ENCODE results near the gene EVI5. TPM values are rescaled to one million over a fixed set of nuclear protein-coding genes. Genes with fewer than 3 reads are reported as not detected.
"Not testable (repeated sequence)": the region's sequence is repeated elsewhere in the genome, so short reads cannot be mapped to it uniquely, and the experiment has no call there.

Gene EVI5
- total RNA-seq, 1 experiment from 2014 or later, result 23.2 TPM

DNA sequence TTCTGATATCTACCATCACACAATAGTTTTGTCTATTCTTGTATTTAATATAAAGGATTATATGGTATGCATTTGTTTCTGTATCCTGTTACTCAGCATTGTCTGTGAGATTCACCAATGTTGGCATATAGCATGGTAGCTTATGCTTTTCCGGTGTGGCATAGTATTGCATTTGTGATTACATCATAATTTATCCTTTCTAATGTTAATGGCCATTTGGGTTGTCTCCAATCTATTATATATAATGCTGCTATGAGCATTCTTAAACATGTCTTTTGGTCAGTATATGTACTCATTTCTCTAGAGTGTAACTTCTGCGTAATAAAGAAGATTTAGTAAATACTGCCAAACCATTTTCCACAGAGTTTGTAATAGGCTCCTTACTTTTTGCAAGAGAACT is 257.2 kb downstream of the EVI5 start:
- ChIA-PET CTCF (no interaction called here), POLR2A (no interaction called here)
- H3K4me1 Mint-ChIP-seq (ENCODE audit: insufficient read depth, unreplicated experiment), result no peaks in the 10 kb centered on the region
- H3K27me3 Mint-ChIP-seq (ENCODE audit: insufficient read depth, unreplicated experiment), result no peaks in the 10 kb centered on the region
- H3K9me3 Mint-ChIP-seq (ENCODE audit: unreplicated experiment), result no peaks in the 10 kb centered on the region
- H3K4me3 Mint-ChIP-seq (ENCODE audit: unreplicated experiment), result no peak overlapping the region
- intact Hi-C loops (cut with micrococcal nuclease), result no loop called here
- H3K27ac Mint-ChIP-seq (ENCODE audit: low read depth, unreplicated experiment), result no peak overlapping the region
- H3K36me3 Mint-ChIP-seq (ENCODE audit: insufficient read depth, unreplicated experiment), result no peaks in the 10 kb centered on the region
- no peak for DNase-seq (ENCODE audit: unreplicated experiment)
- TF ChIP-seq, protein P1, sequence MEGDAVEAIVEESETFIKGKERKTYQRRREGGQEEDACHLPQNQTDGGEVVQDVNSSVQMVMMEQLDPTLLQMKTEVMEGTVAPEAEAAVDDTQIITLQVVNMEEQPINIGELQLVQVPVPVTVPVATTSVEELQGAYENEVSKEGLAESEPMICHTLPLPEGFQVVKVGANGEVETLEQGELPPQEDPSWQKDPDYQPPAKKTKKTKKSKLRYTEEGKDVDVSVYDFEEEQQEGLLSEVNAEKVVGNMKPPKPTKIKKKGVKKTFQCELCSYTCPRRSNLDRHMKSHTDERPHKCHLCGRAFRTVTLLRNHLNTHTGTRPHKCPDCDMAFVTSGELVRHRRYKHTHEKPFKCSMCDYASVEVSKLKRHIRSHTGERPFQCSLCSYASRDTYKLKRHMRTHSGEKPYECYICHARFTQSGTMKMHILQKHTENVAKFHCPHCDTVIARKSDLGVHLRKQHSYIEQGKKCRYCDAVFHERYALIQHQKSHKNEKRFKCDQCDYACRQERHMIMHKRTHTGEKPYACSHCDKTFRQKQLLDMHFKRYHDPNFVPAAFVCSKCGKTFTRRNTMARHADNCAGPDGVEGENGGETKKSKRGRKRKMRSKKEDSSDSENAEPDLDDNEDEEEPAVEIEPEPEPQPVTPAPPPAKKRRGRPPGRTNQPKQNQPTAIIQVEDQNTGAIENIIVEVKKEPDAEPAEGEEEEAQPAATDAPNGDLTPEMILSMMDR (IDR thresholded peaks at IDR 0.05; ENCODE audit: unreplicated experiment), result no peak
- BruUV-seq (replicated peaks), result no TSS peak

DNA sequence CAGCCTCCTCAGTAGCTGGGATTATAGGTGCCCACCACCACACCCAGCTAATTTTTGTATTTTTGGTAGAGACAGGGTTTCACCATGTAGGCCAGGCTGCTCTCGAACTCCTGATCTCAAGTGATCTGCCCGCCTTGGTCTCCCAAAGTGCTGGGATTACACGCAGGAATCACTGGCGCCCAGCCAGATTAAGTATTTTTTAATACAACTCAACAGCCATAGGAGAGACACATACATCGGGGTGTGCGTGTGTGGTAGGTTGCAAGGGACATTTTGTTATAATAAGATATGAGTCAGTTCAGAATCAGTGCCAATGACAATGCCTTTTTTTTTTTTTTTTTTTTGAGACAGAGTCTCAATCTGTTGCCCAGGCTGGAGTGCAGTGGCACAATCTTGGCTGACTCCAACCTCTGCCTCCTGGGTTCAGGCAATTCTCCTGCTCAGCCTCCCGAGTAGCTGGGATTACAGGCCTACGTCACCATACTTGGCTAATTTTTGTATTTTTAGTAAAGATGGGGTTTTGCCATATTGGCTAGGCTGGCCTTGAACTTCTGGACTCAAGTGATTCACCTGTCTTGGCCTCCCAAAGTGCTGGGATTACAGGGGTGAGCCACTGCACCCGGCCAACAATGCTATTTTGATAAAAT is 259.8 kb downstream of the EVI5 start:
- H3K36me3 Mint-ChIP-seq (ENCODE audit: insufficient read depth, unreplicated experiment); H3K4me3 Mint-ChIP-seq (ENCODE audit: unreplicated experiment); H3K4me1 Mint-ChIP-seq (ENCODE audit: insufficient read depth, unreplicated experiment); H3K9me3 Mint-ChIP-seq (ENCODE audit: unreplicated experiment); H3K27me3 Mint-ChIP-seq (ENCODE audit: insufficient read depth, unreplicated experiment); BruUV-seq (replicated peaks); intact Hi-C loops (cut with micrococcal nuclease); H3K27ac Mint-ChIP-seq (ENCODE audit: low read depth, unreplicated experiment): not testable (repeated sequence)
- DNase-seq (ENCODE audit: unreplicated experiment), result peak; percentile 71
- POLR2A ChIA-PET, result interaction anchor here (0.6 kb wide), 1 partner anchor 20 kb away, joined by 3 read pairs; no protein-coding TSS in a partner anchor
- CTCF ChIA-PET, result interaction anchor here (0.9 kb wide), 1 partner anchor 12 kb away, joined by 3 read pairs; no protein-coding TSS in a partner anchor

DNA sequence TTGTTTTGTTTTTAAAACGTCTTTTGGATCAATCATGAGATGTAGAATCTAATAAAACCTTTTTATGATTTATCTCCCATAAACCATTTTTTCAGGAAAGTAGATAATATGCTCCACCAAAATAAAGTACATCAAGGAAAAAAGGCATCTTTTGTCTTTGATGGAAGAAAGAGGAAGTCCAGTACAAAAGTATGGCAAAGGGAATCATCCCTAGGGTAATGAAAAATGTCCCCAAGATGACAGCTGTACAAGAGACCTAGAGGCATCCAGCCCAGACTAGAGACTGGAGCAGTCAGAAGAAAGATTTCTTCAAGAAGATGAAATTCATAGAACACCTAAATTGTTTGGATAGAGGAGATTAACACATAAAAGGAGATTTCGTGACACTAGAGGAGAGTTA is 265.9 kb downstream of the EVI5 start:
- no peaks in the 10 kb centered on the region for H3K27me3 Mint-ChIP-seq (ENCODE audit: insufficient read depth, unreplicated experiment)
- H3K4me3 Mint-ChIP-seq (ENCODE audit: unreplicated experiment), result no peak overlapping the region
- BruUV-seq (replicated peaks), result no TSS peak

GRCh38 chr1:92516574-92516973 is 268.3 kb downstream of the EVI5 start:
- Mint-ChIP-seq H3K27me3 (ENCODE audit: insufficient read depth, unreplicated experiment) (no peaks in the 10 kb centered on the region), H3K9me3 (ENCODE audit: unreplicated experiment) (no peaks in the 10 kb centered on the region), H3K27ac (ENCODE audit: low read depth, unreplicated experiment) (no peak overlapping the region), H3K4me3 (ENCODE audit: unreplicated experiment) (no peak overlapping the region), H3K36me3 (ENCODE audit: insufficient read depth, unreplicated experiment) (peaks cover 7% of the 10 kb centered on the region), H3K4me1 (ENCODE audit: insufficient read depth, unreplicated experiment) (peaks cover 7% of the 10 kb centered on the region)
- TF ChIP-seq, protein P1 (IDR thresholded peaks at IDR 0.05; ENCODE audit: unreplicated experiment), result no peak
- DNase-seq (ENCODE audit: unreplicated experiment), result no peak
- intact Hi-C loops (cut with micrococcal nuclease), result no loop called here
- ChIA-PET CTCF (no interaction called here), POLR2A (interaction anchor here (0.9 kb wide), 1 partner anchor 9 kb away, joined by 3 read pairs; no protein-coding TSS in a partner anchor)
- BruUV-seq (replicated peaks), result no TSS peak

More for the DNA sequence above, 265.9 kb downstream of the EVI5 start:
- H3K27ac Mint-ChIP-seq (ENCODE audit: low read depth, unreplicated experiment), result no peak overlapping the region
- TF ChIP-seq, protein P1 (IDR thresholded peaks at IDR 0.05; ENCODE audit: unreplicated experiment), result no peak
- no peak for DNase-seq (ENCODE audit: unreplicated experiment)
- CTCF ChIA-PET, result interaction anchor here (0.6 to 1.1 kb wide), 2 partner anchors 18 to 92 kb away, joined by 3 to 6 read pairs; no protein-coding TSS in a partner anchor
- no peaks in the 10 kb centered on the region for H3K9me3 Mint-ChIP-seq (ENCODE audit: unreplicated experiment)
- POLR2A ChIA-PET, result no interaction called here
- H3K36me3 Mint-ChIP-seq (ENCODE audit: insufficient read depth, unreplicated experiment), result no peaks in the 10 kb centered on the region
- H3K4me1 Mint-ChIP-seq (ENCODE audit: insufficient read depth, unreplicated experiment), result peaks cover 7% of the 10 kb centered on the region
- intact Hi-C loops (cut with micrococcal nuclease), result no loop called here
